Activated naive CD8-positive, alpha-beta T cell treated with anti-CD3 and anti-CD28 coated beads, Interleukin-2, amount 50 U/mL, for 16 hours (primary cell): ENCODE data around the gene TIGD7.
"Not testable (repeated sequence)": the region's sequence is repeated elsewhere in the genome, so short reads cannot be mapped to it uniquely, and the experiment has no call there.

Experiments used
- DNase-seq: peaks from one replicate; pipeline ENCODE4 v3.0.0-alpha.2; 2020; ENCODE audit warnings: low read depth, low spot score

Gene TIGD7

GRCh38 chr16:3282730-3283542, 22.3 kb downstream of the TIGD7 start, which contains the start of gene ZNF263:
TSS of gene ZNF263 (plus strand) at chr16:3283491. CDS start at chr16:3283819, 328 bp downstream.
- DNase-seq = peak; percentile 86

GRCh38 chr16:3282103-3282729, 23.0 kb downstream of the TIGD7 start:
- DNase-seq = no peak

- no peak for DNase-seq
These were observed 23.9 kb downstream of the TIGD7 start for GRCh38 chr16:3281222-3281820.

- DNase-seq = no peak
These were observed 28.6 kb downstream of the TIGD7 start for GRCh38 chr16:3276679-3277078.

GRCh38 chr16:3274947-3275346, 30.3 kb downstream of the TIGD7 start:
- DNase-seq = no peak

- no peak for DNase-seq
These were observed 30.7 kb downstream of the TIGD7 start for GRCh38 chr16:3274490-3274889.

GRCh38 chr16:3271281-3271680, 33.9 kb downstream of the TIGD7 start:
- not testable (repeated sequence) for DNase-seq

- DNase-seq = not testable (repeated sequence)
These were observed 34.5 kb downstream of the TIGD7 start for GRCh38 chr16:3270718-3271117.

GRCh38 chr16:3268294-3268693, 36.9 kb downstream of the TIGD7 start:
- DNase-seq = no peak

- DNase-seq = no peak
These were observed 38.2 kb downstream of the TIGD7 start for GRCh38 chr16:3266873-3267537.

GRCh38 chr16:3264137-3265036, 40.8 kb downstream of the TIGD7 start:
- peak; percentile 99 for DNase-seq

GRCh38 chr16:3262517-3262916, 42.7 kb downstream of the TIGD7 start:
- no peak for DNase-seq

GRCh38 chr16:3259836-3260235, 45.4 kb downstream of the TIGD7 start:
- no peak for DNase-seq

- no peak for DNase-seq
These were observed 48.3 kb downstream of the TIGD7 start for GRCh38 chr16:3256866-3257465.

- DNase-seq = no peak
These were observed 48.9 kb downstream of the TIGD7 start, which contains the start of gene MEFV for GRCh38 chr16:3256146-3256865. TSS of gene MEFV (minus strand) at chr16:3256633. CDS start at chr16:3256587, 46 bp downstream.

GRCh38 chr16:3254309-3254708, 50.9 kb downstream of the TIGD7 start:
- DNase-seq = no peak

GRCh38 chr16:3252967-3253366, 52.3 kb downstream of the TIGD7 start:
- DNase-seq = no peak

- no peak for DNase-seq
These were observed 55.8 kb downstream of the TIGD7 start for GRCh38 chr16:3249451-3249850.

GRCh38 chr16:3249020-3249419, 56.2 kb downstream of the TIGD7 start:
- no peak for DNase-seq
